Smooth muscle cell (in vitro differentiated cells): Measurements from ENCODE around the gene RTN4RL1. TPM values are rescaled to one million over a fixed set of nuclear protein-coding genes. Genes with fewer than 3 reads are reported as not detected.

Source experiments
- DNase-seq: peaks from one replicate; lab custom pipeline; 2025; ENCODE audit not compliant: unreplicated experiment; lab: John Stamatoyannopoulos, UW
- H2AFZ ChIP-seq: fragments of 200-600 bp; sonication (generic); 2 replicates; pipeline ENCODE4 v1.6.0; 2016; ENCODE audit warnings: antibody characterized with exemption, low read depth, mild to moderate bottlenecking
- H3F3A ChIP-seq: fragments of 200-600 bp; sonication (generic); 2 replicates; pipeline ENCODE4 v1.6.0; 2017; ENCODE audit warnings: antibody characterized with exemption, low read depth
- H3K27ac ChIP-seq: fragments of 200-600 bp; sonication (generic); 2 replicates; pipeline ENCODE4 v1.5.1; 2016; ENCODE audit warnings: low read depth, mild to moderate bottlenecking
- H3K27me3 ChIP-seq: fragments of 200-600 bp; sonication (generic); 2 replicates; pipeline ENCODE4 v1.6.1; 2016; ENCODE audit warnings: low read depth, mild to moderate bottlenecking
- H3K36me3 ChIP-seq: fragments of 200-600 bp; sonication (generic); 2 replicates; pipeline ENCODE4 v1.5.1; 2016; ENCODE audit warnings: low read depth
- H3K4me1 ChIP-seq: fragments of 200-600 bp; sonication (generic); 2 replicates; pipeline ENCODE4 v1.5.1; 2016; ENCODE audit warnings: low read depth
- H3K4me2 ChIP-seq: fragments of 200-600 bp; sonication (generic); 2 replicates; pipeline ENCODE4 v1.6.0; 2016; ENCODE audit warnings: mild to moderate bottlenecking
- H3K4me3 ChIP-seq: fragments of 200-600 bp; sonication (generic); 2 replicates; pipeline ENCODE4 v1.5.1; 2016; ENCODE audit warnings: mild to moderate bottlenecking
- H3K79me2 ChIP-seq: fragments of 200-600 bp; sonication (generic); 2 replicates; pipeline ENCODE4 v1.6.0; 2016; ENCODE audit warnings: low read depth, mild to moderate bottlenecking
- H3K9ac ChIP-seq: fragments of 200-600 bp; sonication (generic); 2 replicates; pipeline ENCODE4 v1.6.0; 2016; ENCODE audit warnings: low read depth
- H3K9me3 ChIP-seq: fragments of 200-600 bp; sonication (generic); replicated peaks from 2 replicates; pipeline ENCODE4 v1.5.1; 2016; ENCODE audit warnings: low read depth
- H4K20me1 ChIP-seq: fragments of 200-600 bp; sonication (generic); 2 replicates; pipeline ENCODE4 v1.6.0; 2016; ENCODE audit warnings: low read depth
- WGBS: methylation state at CpG from one replicate; pipeline ENCODE4 v1.1.7; 2016; ENCODE audit warnings: low lambda C conversion rate; 5-methylcytosine and 5-hydroxymethylcytosine counted together
- polyA plus RNA-seq: library from polyadenylated mRNA; unstranded; fragments of >200 nt; fragmentation: Nextera tagmentation; extraction: Ambion mirVana; gene quantifications from 2 replicates; pipeline ENCODE4 v1.2.1, GENCODE V29; 2016
- total RNA-seq: library from RNA; depleted of rRNA; stranded (reverse); fragments of >200 nt; gene quantifications from 2 replicates; pipeline ENCODE4 v1.2.3, GENCODE V29; 2014
- TF ChIP-seq, protein P1 (sequence below): fragments of 200-600 bp; sonication (generic); IDR thresholded peaks from 2 replicates; pipeline ENCODE4 v1.5.1; 2017; ENCODE audit warnings: borderline replicate concordance, mild to moderate bottlenecking, antibody characterized with exemption; ENCODE audit not compliant: insufficient read depth, poor library complexity, severe bottlenecking

The RTN4RL1 gene
- total and polyA plus RNA-seq, 2 experiments from 2014 or later, result not detected

DNA sequence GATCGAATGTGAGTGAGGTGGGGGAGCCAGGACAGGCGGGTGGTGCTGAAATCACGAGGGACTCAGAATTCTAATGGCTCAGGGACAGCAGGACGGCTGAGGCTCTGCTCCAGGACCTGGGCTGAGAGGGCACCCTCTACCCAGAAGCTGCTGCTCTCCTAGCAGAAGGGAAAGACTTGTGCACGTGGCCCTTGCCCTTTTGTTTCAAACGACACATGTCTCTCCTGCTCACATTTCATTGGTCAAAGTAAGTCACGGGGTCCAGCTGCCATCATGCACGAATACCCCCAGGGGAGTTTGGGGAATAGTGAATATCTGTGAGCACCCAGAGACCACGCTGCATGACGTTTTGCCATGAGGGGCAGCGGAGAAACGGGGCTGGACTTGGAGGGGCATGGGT is 73.2 kb downstream of the RTN4RL1 start:
- Histone ChIP-seq H3K4me3 (no peak overlapping the region), H4K20me1 (no peaks in the 10 kb centered on the region), H3K4me1 (peaks cover 4% of the 10 kb centered on the region), H3F3A (no peaks in the 10 kb centered on the region), H2AFZ (no peak overlapping the region), H3K9me3 (no peaks in the 10 kb centered on the region), H3K79me2 (no peaks in the 10 kb centered on the region), H3K4me2 (no peak overlapping the region), H3K27ac (no peak overlapping the region), H3K9ac (no peak overlapping the region), H3K27me3 (no peaks in the 10 kb centered on the region), H3K36me3 (no peaks in the 10 kb centered on the region)
- WGBS, result 73% methylated on average over 11 of the region's 12 CpGs
- TF ChIP-seq, protein P1, sequence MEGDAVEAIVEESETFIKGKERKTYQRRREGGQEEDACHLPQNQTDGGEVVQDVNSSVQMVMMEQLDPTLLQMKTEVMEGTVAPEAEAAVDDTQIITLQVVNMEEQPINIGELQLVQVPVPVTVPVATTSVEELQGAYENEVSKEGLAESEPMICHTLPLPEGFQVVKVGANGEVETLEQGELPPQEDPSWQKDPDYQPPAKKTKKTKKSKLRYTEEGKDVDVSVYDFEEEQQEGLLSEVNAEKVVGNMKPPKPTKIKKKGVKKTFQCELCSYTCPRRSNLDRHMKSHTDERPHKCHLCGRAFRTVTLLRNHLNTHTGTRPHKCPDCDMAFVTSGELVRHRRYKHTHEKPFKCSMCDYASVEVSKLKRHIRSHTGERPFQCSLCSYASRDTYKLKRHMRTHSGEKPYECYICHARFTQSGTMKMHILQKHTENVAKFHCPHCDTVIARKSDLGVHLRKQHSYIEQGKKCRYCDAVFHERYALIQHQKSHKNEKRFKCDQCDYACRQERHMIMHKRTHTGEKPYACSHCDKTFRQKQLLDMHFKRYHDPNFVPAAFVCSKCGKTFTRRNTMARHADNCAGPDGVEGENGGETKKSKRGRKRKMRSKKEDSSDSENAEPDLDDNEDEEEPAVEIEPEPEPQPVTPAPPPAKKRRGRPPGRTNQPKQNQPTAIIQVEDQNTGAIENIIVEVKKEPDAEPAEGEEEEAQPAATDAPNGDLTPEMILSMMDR, result no peak
- DNase-seq, result no peak

DNA sequence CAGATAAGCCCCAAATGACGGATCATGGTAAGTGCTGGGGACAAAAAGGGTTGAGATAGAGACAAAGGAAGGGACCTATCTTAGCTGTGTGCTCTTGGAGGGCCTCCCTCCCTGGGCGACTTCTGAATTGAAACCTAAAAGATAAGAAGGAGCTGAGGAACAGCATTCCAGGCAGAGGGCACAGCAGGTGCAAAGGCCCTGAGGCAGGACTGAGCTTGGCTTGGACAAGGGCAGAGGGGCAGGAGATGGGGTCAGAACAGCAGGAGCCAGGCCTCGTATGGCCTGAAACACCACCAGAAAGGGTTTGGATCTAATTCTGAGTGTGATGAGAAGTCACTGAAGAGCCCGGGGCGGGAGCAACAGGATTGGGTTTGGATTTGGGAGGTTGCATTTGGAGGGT is 75.4 kb downstream of the RTN4RL1 start:
- 85% methylated on average over 5 of the region's 5 CpGs for WGBS
- H3F3A ChIP-seq, result no peaks in the 10 kb centered on the region
- no peaks in the 10 kb centered on the region for H3K9me3 ChIP-seq
- H3K4me1 ChIP-seq, result peaks cover 12% of the 10 kb centered on the region
- no peak overlapping the region for H3K9ac ChIP-seq
- H2AFZ ChIP-seq, result no peak overlapping the region
- H4K20me1 ChIP-seq, result no peaks in the 10 kb centered on the region
- no peak for DNase-seq
- H3K4me3 ChIP-seq, result no peak overlapping the region
- H3K27ac ChIP-seq, result no peak overlapping the region
- H3K4me2 ChIP-seq, result no peak overlapping the region
- no peaks in the 10 kb centered on the region for H3K79me2 ChIP-seq
- H3K36me3 ChIP-seq, result no peaks in the 10 kb centered on the region
- TF ChIP-seq, protein P1, result no peak
- H3K27me3 ChIP-seq, result no peaks in the 10 kb centered on the region

DNA sequence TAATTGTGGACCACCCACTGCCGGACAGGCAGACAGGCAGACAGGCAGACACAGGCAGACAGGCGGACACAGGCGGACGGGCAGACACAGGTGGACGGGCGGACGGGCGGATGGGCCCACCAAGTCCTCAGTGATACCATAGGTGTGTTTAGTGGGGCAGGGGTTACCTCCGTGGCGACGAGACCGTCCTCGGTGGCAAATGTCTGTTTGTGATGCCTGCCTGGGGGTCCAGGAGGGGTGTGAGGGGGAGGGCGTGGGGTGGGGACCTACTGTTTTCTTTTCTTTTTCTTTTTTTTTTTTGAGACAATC is 76.7 kb downstream of the RTN4RL1 start:
- Histone ChIP-seq H3K9me3 (no peaks in the 10 kb centered on the region), H3K4me2 (no peak overlapping the region), H3K36me3 (no peaks in the 10 kb centered on the region), H3K79me2 (no peaks in the 10 kb centered on the region), H3K4me1 (peaks cover 12% of the 10 kb centered on the region), H2AFZ (no peak overlapping the region), H3K9ac (no peak overlapping the region), H3K27me3 (no peaks in the 10 kb centered on the region), H3K4me3 (no peak overlapping the region), H4K20me1 (no peaks in the 10 kb centered on the region), H3F3A (no peaks in the 10 kb centered on the region), H3K27ac (no peak overlapping the region)
- TF ChIP-seq, protein P1, result no peak
- no peak for DNase-seq
- 89% methylated on average over 12 of the region's 14 CpGs for WGBS

DNA sequence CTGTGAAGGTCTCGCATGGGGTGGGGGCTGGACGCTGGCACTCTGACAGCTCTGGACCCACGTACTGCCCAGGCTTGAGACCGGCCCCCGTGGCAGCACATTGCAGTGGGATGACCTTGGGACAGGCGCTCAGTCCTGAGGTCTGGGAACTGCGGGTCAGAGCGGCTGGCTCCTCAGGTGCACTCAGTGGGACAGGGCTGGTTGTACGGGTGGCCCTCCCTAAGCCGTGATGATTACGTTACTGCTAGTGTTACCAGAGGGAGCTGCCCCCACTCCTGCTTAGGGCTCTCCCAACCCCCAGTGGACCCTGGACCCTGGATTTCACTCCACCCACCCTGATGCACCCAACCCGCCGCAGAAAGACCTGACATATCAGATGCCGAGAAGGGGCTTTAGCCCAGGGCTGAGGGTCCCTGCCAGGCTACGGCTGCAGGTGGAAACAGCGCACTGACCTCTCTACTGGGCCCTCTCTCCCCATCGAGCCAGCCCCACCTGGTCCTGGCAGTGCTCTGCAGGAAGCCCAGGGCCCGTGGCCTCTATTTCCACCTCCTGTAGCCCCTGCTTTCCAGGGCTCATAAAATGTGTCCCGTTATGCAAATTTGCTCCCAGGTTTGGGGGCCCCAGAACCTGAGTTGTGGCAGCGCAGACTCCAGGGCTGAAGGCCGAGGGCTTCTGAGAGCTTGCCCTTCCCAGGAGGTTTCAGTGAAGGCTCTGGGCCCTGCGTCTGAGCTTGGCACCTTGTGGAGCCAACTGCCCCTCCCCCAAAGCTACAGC is 77.2 kb downstream of the RTN4RL1 start:
- H3K4me2 ChIP-seq, result no peak overlapping the region
- no peak overlapping the region for H3K4me3 ChIP-seq
- no peak overlapping the region for H3K27ac ChIP-seq
- H3K9ac ChIP-seq, result no peak overlapping the region
- DNase-seq, result no peak
- no peaks in the 10 kb centered on the region for H4K20me1 ChIP-seq
- no peak overlapping the region for H2AFZ ChIP-seq
- no peaks in the 10 kb centered on the region for H3K9me3 ChIP-seq
- no peaks in the 10 kb centered on the region for H3K27me3 ChIP-seq
- TF ChIP-seq, protein P1, result no peak
- H3K36me3 ChIP-seq, result no peaks in the 10 kb centered on the region
- H3K4me1 ChIP-seq, result peaks cover 12% of the 10 kb centered on the region
- no peaks in the 10 kb centered on the region for H3F3A ChIP-seq
- H3K79me2 ChIP-seq, result no peaks in the 10 kb centered on the region
- WGBS, result 91% methylated on average over 22 of the region's 22 CpGs
